Right hindlimb (tissue), 1 donor: ENCODE data around the gene ZNF710.
A peak's percentile ranks its signal among the peaks of the same experiment; 100 is the strongest.

Source experiments
- DNase-seq: peaks from one replicate; pipeline ENCODE4 v3.0.0-alpha.2; 2018

The ZNF710 gene

GRCh38 chr15:90083419-90083818 is 82.3 kb downstream of the ZNF710 start:
- no peak for DNase-seq

- no peak for DNase-seq
Observed at GRCh38 chr15:90083954-90084607, 83.0 kb downstream of the ZNF710 start.

DNA sequence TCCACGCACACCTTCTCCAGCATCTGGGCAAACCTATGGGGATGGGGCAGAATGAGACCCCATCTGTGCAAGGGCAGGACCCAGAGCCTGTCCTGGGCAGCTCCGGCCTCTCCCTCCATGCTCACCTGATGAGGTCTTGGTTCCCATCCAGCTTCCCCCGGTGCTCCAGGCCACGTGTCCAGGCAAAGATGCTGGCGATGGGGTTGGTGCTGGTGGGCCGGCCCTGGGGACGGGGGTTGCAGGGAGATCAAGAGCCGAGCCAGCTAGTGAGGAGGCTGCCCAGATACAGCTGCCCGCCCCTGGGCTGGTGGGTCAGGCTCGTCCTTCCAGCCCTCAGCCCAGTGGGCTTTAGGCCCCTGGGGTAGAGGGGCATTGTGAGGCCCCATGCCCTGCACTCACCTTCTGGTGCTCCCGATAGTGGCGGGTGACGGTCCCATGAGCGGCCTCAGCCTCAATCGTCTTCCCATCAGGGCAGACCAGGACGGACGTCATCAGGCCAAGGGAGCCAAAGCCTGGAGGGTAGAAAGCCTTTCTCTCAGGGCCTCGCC is 83.8 kb downstream of the ZNF710 start:
- no peak for DNase-seq

DNA sequence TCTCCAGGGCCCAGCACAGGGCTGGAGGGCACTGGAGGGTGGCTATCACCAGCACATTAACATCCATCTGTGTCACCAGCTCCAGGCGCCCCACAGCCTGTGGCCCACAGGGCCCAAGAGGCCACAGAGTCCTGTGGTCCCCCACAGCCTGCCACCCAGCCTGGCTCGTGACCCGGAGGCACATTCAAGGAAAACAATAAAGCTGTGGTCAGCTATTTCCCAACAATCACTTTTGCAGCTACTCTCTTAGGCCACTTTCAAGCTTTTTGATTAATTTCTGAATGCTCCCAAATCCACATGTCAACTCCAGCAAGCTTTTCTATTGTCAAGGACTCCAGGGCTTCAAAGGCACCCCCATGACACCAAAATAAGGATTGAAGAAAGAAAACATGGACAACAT is 84.4 kb downstream of the ZNF710 start:
- no peak for DNase-seq

DNA sequence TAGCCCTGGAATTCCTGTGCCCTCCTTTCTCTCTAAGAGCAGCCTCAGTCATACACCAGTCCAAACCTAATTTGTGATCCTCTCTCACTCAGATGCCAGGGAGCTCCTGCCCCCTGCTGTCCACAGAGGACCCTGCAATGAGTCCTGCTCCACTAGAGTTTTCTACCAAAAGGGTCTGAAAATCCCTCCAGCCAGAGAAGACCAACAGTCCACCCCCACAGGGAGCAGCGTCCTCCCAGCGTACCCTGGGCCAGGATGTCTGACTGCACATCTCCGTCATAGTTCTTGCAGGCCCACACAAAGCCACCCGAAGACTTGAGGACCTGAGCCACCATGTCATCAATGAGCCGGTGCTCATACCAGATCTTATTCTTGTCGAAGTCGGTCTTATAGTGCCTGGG is 85.7 kb downstream of the ZNF710 start:
- no peak for DNase-seq

DNA sequence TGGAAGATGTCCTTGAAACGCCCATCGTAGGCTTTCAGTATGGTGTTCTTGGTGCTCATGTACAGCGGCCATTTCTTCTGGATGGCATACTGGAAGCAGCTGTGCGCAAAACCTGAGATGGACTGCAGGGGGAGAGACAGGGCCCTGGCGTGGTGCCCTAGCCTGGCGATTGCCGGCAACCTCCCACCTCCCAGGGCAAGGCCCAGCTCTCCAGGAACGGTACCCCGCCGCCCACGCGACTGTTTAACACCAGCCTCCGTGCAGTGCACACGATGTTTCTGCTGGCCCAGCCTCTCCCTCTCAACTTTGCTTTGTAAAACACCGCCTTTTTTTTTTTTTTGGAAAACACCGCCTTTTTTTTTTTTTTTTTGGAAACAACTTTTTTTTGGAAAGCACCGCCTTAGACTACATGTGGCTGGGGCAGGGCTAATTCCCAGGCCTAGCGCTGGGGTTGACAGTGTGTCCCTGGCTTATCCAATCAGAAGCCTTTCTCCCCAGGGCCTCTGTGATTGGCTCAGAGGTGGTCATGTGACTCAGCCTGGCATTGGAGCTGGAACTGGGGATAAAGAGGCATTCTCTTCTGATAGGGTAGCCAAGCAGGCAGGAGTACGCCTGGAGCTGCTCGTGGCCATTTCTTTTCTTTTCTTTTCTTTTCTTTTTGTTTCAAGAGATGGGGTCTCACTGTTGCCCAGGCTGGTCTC is 86.5 kb downstream of the ZNF710 start:
- peak; percentile 18 for DNase-seq

DNA sequence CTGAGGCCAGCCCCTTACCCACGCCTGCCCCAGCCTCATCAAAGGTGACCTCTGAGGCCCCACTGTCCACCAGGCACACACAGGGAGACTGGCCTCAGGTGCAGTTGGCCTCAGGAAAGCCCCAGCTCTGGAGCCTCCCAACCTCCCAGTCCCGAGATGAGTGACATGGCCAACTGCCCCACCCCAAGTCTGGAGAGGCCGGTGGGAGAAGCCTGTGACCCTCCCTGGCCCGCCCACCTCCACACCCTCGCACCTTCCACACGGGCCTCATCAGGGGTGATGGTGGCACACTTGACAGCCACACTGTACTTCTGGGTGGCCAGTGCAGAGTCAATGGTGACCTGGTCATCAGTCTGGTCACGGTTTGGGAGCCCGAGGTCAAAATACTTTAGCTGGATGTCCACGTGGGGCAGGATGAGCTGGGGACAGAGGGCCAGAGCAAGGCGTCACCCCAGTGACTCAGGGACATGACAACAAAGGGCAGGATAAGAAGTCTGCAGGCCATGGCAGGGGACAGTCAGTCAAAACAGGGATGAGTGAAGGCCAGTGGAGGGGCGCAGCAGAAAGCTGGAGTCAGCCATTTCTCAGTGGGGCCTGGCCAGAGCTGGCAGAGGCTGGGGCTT is 89.2 kb downstream of the ZNF710 start:
- DNase-seq: no peak

GRCh38 chr15:90091156-90091931 is 90.2 kb downstream of the ZNF710 start:
- no peak for DNase-seq

DNA sequence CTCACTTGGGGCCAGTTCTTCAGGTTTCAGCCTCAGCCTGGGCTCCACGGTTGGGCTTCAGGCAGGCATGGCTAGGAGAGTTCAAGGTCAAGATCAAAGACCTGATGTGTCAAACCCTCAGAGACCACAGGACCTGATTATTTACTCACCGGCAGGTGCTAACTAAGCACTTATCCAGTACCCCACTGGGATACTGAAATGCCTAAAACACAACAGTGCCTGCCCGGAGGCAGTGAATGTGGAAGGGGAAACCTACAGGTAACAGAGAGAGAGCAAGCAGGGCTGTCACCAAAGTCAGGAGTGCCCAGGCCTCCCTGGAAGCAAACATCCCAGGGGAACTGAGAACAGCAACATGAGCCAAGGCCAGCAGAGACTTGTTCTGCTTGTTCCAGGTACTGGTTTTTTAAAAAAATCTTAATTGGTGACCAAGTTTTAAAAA is 94.4 kb downstream of the ZNF710 start:
- DNase-seq: no peak

- no peak for DNase-seq
Observed at GRCh38 chr15:90097475-90097874, 96.4 kb downstream of the ZNF710 start.

DNA sequence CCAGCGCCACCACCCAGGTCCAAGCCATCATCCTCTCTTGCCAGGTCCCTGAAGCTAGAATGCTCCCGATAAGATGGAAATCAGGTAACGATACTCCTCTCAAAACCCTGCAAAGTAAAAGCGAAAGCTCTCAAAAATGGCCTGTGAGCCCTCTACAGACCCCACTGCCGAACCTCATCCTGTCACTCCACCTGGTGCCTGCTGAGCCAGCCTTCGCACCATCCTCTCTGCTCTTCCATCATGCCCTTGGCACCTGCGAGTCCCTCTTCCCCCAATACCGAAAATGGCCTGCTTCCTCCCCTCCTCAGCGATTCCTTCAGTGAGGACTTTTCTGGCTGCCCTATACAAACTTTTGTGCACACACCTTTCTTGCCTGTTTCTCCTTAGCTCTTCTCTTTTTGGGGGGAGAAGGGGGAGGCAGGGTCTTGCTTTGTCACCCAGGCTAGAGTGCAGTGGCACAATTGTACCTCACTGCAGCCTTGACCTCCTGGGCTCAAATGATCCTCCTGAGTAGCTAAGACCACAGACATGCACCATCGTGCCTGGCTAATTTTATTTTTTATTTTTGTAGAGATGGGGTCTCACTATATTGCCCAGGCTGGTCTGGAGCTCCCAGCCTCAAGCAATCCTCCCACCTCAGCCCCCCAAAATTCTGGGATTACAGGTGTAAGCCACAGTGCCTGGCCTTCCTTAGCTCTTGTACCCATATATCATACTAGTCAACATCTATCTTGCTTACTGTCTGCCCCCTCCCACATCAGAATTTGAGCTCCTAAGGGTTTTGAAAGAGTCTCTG is 98.1 kb downstream of the ZNF710 start:
- no peak for DNase-seq

DNA sequence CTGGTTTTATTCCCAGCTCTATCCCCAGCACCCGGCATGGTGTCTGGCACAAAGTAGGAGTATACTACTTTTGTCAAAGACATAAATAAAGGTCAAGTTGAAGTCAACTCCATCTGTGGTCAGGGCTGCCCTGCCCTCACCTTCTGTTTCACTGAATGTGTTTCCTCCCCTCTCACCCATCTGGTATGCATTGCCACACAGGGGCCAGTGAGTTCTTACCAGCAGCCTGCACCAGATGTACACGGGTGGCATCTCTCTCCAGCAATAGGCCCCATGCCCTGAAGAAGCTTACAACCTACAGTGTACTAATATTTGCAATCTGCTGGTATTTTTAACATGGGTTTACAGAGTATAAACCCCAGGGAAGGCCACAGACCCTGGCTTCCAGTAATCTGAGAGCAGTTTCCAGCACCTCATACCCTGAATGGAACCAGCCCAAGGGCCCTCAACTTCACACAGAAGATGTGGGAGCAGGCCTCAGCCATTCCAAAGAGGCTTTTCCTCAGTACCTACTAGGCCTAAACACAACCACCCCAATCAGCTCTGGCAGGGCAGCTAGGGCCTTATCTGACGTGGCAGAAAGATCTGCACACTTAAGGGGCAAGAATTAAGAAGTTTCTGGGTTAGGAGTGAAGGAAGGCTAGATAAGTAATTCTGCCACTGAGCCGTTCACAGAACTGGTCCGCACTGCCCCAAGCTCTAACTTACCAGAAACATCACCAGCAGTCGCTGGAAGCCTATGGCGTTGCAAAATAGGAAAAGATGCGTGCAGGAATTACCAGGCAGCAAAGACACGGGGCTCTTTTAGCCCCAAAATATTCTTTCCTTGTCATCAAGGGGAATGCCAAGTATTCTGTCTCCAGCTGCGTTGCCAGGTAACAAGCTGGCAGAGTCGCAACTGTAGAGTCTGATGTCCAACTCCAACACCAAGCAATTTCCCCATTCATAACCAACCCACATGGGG is 99.0 kb downstream of the ZNF710 start:
- DNase-seq: peak; percentile 79

DNA sequence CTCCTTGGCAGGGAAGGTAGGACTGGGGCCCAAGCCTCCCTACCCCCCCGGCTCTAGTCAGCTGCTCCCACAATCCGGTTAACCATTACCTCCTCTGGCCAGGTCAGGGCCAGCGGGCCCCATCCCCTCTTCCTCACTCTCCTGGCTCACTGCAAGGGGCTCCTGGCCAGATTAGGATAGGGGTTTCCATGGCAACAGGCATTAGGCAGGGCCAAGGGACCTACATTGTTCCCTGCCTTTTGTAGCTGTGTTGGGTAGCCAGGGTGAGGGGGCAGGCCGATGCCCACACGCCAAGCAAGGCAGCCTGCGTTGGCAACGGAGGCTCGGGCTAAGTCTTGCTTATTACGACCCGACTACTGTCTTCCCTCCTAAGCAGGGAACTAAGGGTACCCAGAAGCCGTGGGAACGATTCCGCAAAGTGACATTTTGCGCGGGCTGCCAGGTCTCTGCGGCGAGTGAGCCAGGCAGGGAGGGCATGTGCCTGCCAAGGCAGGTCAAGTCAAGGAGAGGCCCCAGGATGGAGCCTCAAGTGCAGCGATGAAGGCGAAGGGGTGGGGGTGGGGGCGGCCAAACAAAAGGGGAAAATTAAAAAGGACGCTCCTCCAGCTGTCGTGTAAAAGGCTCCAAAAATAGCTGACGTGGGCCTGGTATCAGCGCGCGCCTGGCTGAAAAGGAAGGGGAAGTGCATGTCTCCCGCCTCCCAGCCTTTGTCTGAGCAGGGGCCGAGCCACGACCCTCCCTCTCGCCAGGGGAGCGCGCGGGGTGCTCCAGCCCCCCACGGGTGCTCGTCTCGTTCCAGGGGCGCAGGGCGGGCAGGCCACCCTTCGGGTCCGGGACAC is 100.2 kb downstream of the ZNF710 start:
- DNase-seq: peak; percentile 75

DNA sequence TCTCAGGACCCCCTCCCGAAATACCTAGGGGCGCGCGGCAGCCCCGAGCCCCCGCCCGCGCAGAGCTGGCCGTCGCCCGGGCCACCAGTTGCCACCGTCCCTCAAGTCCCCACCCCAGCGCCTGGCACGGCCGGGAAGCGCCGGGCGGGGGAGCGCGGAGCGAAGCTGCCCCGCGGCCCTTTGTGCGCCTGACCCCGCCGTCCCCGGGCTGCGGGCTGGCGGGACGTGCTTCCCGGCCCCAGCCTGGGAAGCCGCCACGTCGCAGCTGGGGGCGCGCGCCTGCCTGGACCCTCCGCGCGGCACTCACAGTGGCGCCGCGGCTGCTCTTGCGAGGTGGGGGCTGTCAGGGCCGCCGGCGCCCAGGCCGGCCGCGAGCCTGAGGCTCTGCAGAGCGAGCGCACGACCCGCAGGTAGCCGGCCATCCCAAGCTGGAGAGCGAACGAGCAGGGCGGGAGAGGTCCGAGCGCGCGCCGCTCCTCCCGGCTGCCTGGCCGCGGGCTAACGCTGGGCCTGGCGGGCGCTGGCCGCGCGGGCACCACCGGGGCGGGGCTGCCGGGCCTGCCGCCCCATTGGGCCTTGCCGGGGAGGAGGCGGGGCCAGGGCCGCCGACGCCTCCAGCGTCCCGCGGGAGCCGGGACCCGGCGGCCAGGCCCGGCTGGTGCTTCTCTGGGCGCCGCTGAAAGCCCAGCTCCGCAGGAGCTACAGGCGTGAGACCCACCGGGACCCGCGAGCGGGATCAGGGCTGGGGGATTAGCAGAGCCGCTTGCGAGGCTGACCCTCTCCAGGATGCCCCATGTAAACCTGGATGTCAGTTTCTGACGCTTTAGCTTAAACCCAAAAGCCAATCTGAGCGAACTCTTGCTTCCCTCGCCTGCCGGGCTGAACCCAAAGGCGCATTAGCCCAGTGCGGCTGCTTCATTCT is 101.1 kb downstream of the ZNF710 start, which contains the start of gene IDH2:
Gene IDH2 (minus strand): TSS at position 500 of the 922 bp plus-strand sequence. CDS start 78 bp downstream, at position 422.
- DNase-seq: peak; percentile 88

DNA sequence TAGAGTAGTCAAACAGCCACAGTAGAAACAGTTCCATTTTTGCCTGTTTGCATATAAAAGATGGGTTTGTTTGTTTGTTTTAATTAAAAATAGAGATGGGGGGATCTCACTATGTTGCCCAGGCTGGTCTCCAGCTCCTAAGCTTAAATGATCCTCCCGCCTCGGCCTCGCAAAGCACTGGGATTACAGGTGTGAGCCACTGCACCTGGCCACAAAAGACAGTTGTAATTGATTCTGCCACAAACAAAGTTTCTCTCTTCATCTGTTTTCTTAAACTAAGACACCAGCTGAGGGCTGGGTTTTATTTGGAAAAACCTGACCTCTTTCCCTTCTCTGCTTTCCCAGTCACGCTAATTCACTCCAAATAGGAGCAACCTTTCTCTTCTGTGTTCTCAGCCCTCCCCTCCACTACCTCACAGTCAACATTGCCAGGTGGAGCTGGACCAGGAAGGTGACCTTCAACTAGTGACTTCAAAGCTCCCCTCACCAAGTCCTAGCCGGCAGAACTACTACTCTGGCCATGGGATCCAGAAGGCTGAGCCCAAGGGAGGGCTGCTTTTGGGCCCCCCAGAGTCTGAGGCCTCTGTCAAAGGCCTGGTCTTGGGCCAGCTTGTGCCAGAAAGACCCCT is 102.7 kb downstream of the ZNF710 start:
- DNase-seq: no peak

DNA sequence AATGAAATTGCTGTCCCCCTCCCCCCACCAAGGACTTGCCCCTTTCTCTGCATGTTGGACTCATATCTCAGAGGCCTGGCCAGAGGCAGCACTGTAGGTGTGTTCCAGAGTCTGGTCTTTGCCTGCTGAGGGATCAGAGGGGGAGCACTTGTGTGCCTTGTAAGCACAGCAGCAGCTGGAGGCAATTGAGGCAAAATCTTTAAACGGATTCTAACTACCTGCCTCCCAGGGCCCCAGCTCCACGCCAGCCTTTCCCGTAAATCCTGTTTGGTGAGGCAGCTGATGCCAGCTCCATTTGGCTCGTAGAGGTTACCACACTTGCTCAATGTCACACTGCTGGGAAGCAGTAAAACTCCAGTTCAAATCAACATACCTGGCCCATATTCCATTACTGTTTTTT is 103.4 kb downstream of the ZNF710 start:
- no peak for DNase-seq

GRCh38 chr15:90105521-90105920 is 104.4 kb downstream of the ZNF710 start:
- no peak for DNase-seq

DNA sequence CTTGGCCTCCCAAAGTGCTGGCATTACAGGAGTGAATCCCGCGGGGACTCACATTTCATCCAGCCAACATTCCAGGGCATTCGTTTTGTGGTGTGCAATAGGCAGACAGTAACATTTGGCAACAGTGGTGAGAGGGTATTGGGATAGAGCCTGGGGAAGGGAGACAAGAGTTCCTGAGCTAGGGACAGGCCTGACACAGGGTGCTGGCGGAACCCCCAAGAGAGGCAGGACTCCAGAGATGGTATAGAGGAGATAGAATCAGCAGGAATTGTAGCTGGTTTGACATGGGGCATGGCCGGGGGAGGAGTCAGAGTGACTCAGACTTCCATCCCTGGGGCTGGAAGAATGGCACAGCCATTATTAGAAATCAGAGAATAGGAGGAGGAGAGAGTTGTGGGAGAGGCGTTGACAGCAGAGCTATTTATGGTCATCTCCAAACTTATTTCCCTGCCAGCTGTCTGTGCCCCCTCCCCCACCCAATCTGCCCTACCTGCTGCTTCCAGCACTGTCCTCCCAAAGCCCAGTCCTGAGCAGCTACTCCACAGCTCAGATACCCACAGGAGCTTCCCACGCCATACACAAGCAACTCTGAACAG is 105.5 kb downstream of the ZNF710 start:
- no peak for DNase-seq
